ENCODE results near the gene MGMT.

The MGMT gene

GRCh38 chr10:129654461-129654860 is 187.4 kb downstream of the MGMT start:
- no peak for DNase-seq (ENCODE audit: low read depth in 2 of 2)

GRCh38 chr10:129655007-129655678 is 188.1 kb downstream of the MGMT start:
- no peak for DNase-seq (ENCODE audit: low read depth in 2 of 2)

GRCh38 chr10:129655679-129656031 is 188.6 kb downstream of the MGMT start:
- DNase-seq (ENCODE audit: low read depth in 2 of 2) = no peak

- no peak for DNase-seq (ENCODE audit: low read depth in 2 of 2)
Observed at GRCh38 chr10:129656642-129657041, 189.6 kb downstream of the MGMT start.

GRCh38 chr10:129657297-129658017 is 190.4 kb downstream of the MGMT start:
- DNase-seq (ENCODE audit: low read depth in 2 of 2) = no peak

GRCh38 chr10:129658376-129659072 is 191.5 kb downstream of the MGMT start:
- DNase-seq (ENCODE audit: low read depth in 2 of 2) = no peak

GRCh38 chr10:129659508-129660268 is 192.6 kb downstream of the MGMT start:
- DNase-seq (ENCODE audit: low read depth in 2 of 2) = no peak

GRCh38 chr10:129660569-129660968 is 193.5 kb downstream of the MGMT start:
- no peak for DNase-seq (ENCODE audit: low read depth in 2 of 2)

- DNase-seq (ENCODE audit: low read depth in 2 of 2) = no peak
Observed at GRCh38 chr10:129662426-129662825, 195.4 kb downstream of the MGMT start.

GRCh38 chr10:129670124-129670523 is 203.1 kb downstream of the MGMT start:
- no peak for DNase-seq (ENCODE audit: low read depth in 2 of 2)

- no peak for DNase-seq (ENCODE audit: low read depth in 2 of 2)
Observed at GRCh38 chr10:129673292-129673691, 206.3 kb downstream of the MGMT start.

GRCh38 chr10:129675027-129675769 is 208.2 kb downstream of the MGMT start:
- no peak for DNase-seq (ENCODE audit: low read depth in 2 of 2)

- DNase-seq (ENCODE audit: low read depth in 2 of 2) = no peak
Observed at GRCh38 chr10:129676014-129676413, 209.0 kb downstream of the MGMT start.

- DNase-seq (ENCODE audit: low read depth in 2 of 2) = no peak
Observed at GRCh38 chr10:129677377-129677927, 210.4 kb downstream of the MGMT start.

- no peak for DNase-seq (ENCODE audit: low read depth in 2 of 2)
Observed at GRCh38 chr10:129678186-129678585, 211.1 kb downstream of the MGMT start.

GRCh38 chr10:129679207-129679606 is 212.2 kb downstream of the MGMT start:
- DNase-seq (ENCODE audit: low read depth in 2 of 2) = no peak

- DNase-seq (ENCODE audit: low read depth in 2 of 2) = no peak
Observed at GRCh38 chr10:129680661-129681344, 213.8 kb downstream of the MGMT start.

GRCh38 chr10:129681856-129682255 is 214.8 kb downstream of the MGMT start:
- DNase-seq (ENCODE audit: low read depth in 2 of 2) = no peak

- DNase-seq (ENCODE audit: low read depth in 2 of 2) = no peak
Observed at GRCh38 chr10:129683519-129683918, 216.5 kb downstream of the MGMT start.

- DNase-seq (ENCODE audit: low read depth in 2 of 2) = no peak
Observed at GRCh38 chr10:129683920-129684319, 216.9 kb downstream of the MGMT start.

GRCh38 chr10:129685271-129685670 is 218.2 kb downstream of the MGMT start:
- DNase-seq (ENCODE audit: low read depth in 2 of 2) = no peak

All from stimulated activated CD4-positive, alpha-beta T cell treated with anti-CD3 and anti-CD28 coated beads, Interleukin-15, amount 100 ng/mL, for 48 hours (primary cell).